ENCODE results near the gene TESK2. TPM values are rescaled to one million over a fixed set of nuclear protein-coding genes. Genes with fewer than 3 reads are reported as not detected.
"Not testable (repeated sequence)": the region's sequence is repeated elsewhere in the genome, so short reads cannot be mapped to it uniquely, and the experiment has no call there.

The TESK2 gene
- total and polyA plus RNA-seq, 12 donors: 1.1 to 21.4 (median 3.6) TPM

GRCh38 chr1:45385302-45385701 is 105.7 kb downstream of the TESK2 start:
- H3K27me3 ChIP-seq: no peaks in the 10 kb centered on the region
- no peak for TF ChIP-seq POLR2A (IDR thresholded peaks at IDR 0.05)
- TF ChIP-seq, protein P1, sequence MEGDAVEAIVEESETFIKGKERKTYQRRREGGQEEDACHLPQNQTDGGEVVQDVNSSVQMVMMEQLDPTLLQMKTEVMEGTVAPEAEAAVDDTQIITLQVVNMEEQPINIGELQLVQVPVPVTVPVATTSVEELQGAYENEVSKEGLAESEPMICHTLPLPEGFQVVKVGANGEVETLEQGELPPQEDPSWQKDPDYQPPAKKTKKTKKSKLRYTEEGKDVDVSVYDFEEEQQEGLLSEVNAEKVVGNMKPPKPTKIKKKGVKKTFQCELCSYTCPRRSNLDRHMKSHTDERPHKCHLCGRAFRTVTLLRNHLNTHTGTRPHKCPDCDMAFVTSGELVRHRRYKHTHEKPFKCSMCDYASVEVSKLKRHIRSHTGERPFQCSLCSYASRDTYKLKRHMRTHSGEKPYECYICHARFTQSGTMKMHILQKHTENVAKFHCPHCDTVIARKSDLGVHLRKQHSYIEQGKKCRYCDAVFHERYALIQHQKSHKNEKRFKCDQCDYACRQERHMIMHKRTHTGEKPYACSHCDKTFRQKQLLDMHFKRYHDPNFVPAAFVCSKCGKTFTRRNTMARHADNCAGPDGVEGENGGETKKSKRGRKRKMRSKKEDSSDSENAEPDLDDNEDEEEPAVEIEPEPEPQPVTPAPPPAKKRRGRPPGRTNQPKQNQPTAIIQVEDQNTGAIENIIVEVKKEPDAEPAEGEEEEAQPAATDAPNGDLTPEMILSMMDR (IDR thresholded peaks at IDR 0.05): no peak
- no peaks in the 10 kb centered on the region for H3K4me1 ChIP-seq (replicated peaks in 1 of 2)
- H3K9me3 ChIP-seq (replicated peaks in 1 of 3): no peaks in the 10 kb centered on the region
- DNase-seq: no peak
- WGBS, 4 donors: 92 to 94% (median 93%) methylated on average over 3 of the region's 3 CpGs
- intact Hi-C loops (cut with DNase I): no loop called here
- no peak overlapping the region for H3K27ac ChIP-seq
- no peaks in the 10 kb centered on the region for H3K36me3 ChIP-seq (replicated peaks in 1 of 2)
- H3K4me3 ChIP-seq: no peak overlapping the region

DNA sequence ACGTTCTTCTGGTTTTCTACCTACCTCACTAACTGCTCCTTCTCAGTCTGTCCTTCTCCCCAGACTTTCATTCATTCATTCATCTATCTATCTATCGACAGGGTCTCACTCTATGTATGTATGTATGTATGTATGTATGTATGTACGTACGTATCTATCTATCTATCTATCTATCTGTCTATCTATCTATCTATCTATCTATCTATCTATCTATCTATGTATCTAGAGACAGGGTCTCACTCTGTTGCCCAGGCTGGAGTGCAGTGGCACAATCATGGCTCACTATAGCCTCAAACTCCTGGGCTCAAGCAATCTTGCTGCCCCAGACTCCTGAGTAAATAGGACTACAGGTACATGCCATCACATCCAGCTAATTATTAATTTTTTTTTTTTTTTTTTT is 106.8 kb downstream of the TESK2 start:
- H3K27me3 ChIP-seq; H3K4me1 ChIP-seq (replicated peaks in 1 of 2); DNase-seq; H3K27ac ChIP-seq; H3K9me3 ChIP-seq (replicated peaks in 1 of 3); H3K4me3 ChIP-seq; H3K36me3 ChIP-seq (replicated peaks in 1 of 2); intact Hi-C loops (cut with DNase I): not testable (repeated sequence)
- WGBS, 4 donors: 87 to 98% (median 92%) methylated on average over 4 of the region's 4 CpGs

DNA sequence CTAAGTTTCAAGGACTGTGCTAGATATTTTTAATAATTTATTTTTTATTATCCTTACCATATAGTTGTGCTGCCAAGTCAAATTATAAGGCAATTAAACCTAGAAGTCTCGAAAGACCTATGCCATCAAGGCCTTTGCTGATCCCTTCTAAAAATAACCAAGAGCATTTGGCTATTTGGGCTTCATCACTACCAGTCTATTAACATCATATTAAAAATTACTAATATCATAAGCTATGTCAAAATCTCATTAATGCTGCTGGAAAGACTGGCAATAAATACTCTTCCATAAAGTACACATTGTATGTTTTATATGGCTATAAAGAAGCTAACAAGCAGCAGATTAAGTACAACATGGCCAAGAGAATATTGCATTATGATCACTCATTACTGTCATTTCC is 107.8 kb downstream of the TESK2 start:
- intact Hi-C loops (cut with DNase I): no loop called here
- no peak for DNase-seq
- H3K9me3 ChIP-seq (replicated peaks in 1 of 3): no peaks in the 10 kb centered on the region
- WGBS, 4 donors: 73 to 76% (median 75%) methylated on average over 1 of the region's 1 CpG
- H3K4me3 ChIP-seq: no peak overlapping the region
- no peaks in the 10 kb centered on the region for H3K27me3 ChIP-seq
- H3K27ac ChIP-seq: no peak overlapping the region
- no peaks in the 10 kb centered on the region for H3K4me1 ChIP-seq (replicated peaks in 1 of 2)
- TF ChIP-seq, protein P1 (IDR thresholded peaks at IDR 0.05): no peak
- no peak for TF ChIP-seq POLR2A (IDR thresholded peaks at IDR 0.05)
- H3K36me3 ChIP-seq (replicated peaks in 1 of 2): no peaks in the 10 kb centered on the region

DNA sequence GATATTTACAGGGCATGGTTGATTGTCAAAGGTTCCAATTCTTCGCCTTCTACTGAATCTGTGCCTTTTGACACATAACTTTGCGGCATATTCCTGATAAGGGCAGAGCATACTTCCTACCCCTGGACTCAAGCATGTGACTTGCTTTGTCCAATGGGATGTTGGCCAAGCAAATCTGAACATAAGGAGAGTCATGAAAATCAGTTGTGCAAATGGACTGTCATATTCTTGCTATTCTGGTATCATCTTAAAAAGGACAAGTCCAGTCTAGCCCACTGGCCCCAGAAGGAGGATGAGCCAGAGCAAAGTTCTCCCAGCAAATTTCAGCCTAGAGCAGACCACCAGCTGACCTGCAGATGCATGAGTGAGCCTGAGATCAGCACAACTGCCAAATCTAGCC is 109.7 kb downstream of the TESK2 start:
- no peaks in the 10 kb centered on the region for H3K4me1 ChIP-seq (replicated peaks in 1 of 2)
- WGBS, 4 donors: 81 to 96% (median 94%) methylated on average over 2 of the region's 2 CpGs
- no peak overlapping the region for H3K4me3 ChIP-seq
- H3K27ac ChIP-seq: no peak overlapping the region
- no peaks in the 10 kb centered on the region for H3K27me3 ChIP-seq
- intact Hi-C loops (cut with DNase I): no loop called here
- DNase-seq: no peak
- H3K36me3 ChIP-seq (replicated peaks in 1 of 2): no peaks in the 10 kb centered on the region
- TF ChIP-seq, protein P1 (IDR thresholded peaks at IDR 0.05): no peak
- TF ChIP-seq POLR2A (IDR thresholded peaks at IDR 0.05): no peak
- no peaks in the 10 kb centered on the region for H3K9me3 ChIP-seq (replicated peaks in 1 of 3)

DNA sequence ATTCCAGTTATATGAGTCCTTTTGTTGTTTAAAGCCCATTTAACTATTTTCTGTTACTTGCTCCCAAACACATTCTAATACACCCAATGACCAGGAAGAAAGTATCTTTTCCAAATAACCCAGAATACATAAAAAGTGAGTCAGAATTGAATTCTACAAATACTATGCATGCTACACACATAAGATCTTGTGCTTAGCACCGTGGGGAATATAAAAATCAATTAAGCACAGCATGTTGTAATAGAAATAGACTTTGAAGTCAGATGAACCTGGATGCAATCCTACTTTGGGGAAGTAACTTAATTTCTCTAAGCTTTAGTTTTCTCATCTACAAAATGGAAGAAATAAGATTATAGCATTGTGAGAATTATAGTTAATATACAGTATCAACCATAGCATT is 110.2 kb downstream of the TESK2 start:
- DNase-seq: no peak
- intact Hi-C loops (cut with DNase I): no loop called here
- TF ChIP-seq POLR2A (IDR thresholded peaks at IDR 0.05): no peak
- TF ChIP-seq, protein P1 (IDR thresholded peaks at IDR 0.05): no peak
- Histone ChIP-seq H3K27me3 (no peaks in the 10 kb centered on the region), H3K4me1 (replicated peaks in 1 of 2) (peaks cover 0 to 3% of the 10 kb centered on the region in 2 donors), H3K4me3 (no peak overlapping the region), H3K9me3 (replicated peaks in 1 of 3) (no peaks in the 10 kb centered on the region), H3K27ac (no peak overlapping the region), H3K36me3 (replicated peaks in 1 of 2) (no peaks in the 10 kb centered on the region)
- 88 to 100% (median 90%) methylated on average over 1 of the region's 1 CpG for WGBS, 4 donors

Measured in adrenal gland (tissue), 12 donors.